PFSK-1 (cell line): ENCODE data around the gene LYSMD2.

Experiments used
- FOXP2 ChIP-seq: optimal IDR thresholded peaks from 2 replicates; pipeline ENCODE3; 2011; ENCODE audit warnings: borderline replicate concordance, control low read depth, inconsistent platforms; ENCODE audit not compliant: insufficient read depth; ENCODE audit errors: extremely low read length, extremely low read depth
- POLR2AphosphoS5 ChIP-seq: IDR thresholded peaks from 2 replicates; pipeline ENCODE4 v1.6.1; 2012; ENCODE audit warnings: low read depth, mild to moderate bottlenecking, control low read depth, low read length, moderate library complexity
- REST ChIP-seq, 2 experiments: IDR thresholded peaks; 2 replicates each; pipeline versions ENCODE4 v1.6.1 to v1.8.0; 2011 to 2012; ENCODE audit warnings: low read depth in 2 of 2, low read length in 2 of 2, control low read depth in 1 of 2, inconsistent platforms in 1 of 2, mild to moderate bottlenecking in 1 of 2, moderate library complexity in 1 of 2; ENCODE audit not compliant: insufficient read depth in 1 of 2
- SIN3A ChIP-seq: IDR thresholded peaks from 2 replicates; pipeline ENCODE4 v1.6.1; 2012; ENCODE audit warnings: mild to moderate bottlenecking, low read length, moderate library complexity, borderline replicate concordance; ENCODE audit not compliant: insufficient read depth
- TAF1 ChIP-seq: IDR thresholded peaks from 2 replicates; pipeline ENCODE4 v1.6.1; 2012; ENCODE audit warnings: low read length, control low read depth, borderline replicate concordance; ENCODE audit not compliant: insufficient read depth

Gene LYSMD2

DNA sequence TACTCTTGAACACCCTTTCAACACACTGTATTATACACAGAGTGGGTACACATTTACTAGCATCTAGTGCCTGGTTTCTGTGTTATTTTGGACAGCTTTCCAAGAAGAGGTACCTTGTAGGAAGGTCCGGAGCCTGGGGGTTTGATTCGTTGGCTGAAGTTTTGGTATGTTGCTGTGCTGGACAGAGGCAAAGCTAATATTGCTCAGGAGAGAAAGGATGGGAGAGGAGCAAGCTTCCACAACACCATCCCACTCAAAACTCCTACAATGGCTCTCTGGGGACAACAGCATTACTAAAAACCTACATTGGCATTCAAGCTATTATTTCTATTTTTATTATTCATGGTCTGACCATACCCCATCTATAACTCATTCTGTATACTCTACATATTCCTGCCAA is 1.1 kb upstream of the LYSMD2 start:
- no peak for TF ChIP-seq POLR2AphosphoS5
- no peak for TF ChIP-seq SIN3A
- no peak for TF ChIP-seq FOXP2
- TF ChIP-seq REST (IDR thresholded peaks at IDR 0.05; ENCODE audit: insufficient read depth in 1 of 2, low read depth in 2 of 2, low read length in 2 of 2): peak; percentile 64 to 89; a peak in 3 of 4 replicates
- no peak for TF ChIP-seq TAF1

GRCh38 chr15:51736751-51737521 is 519 bp downstream of the LYSMD2 start:
- TF ChIP-seq FOXP2 (peak; percentile 57), TAF1 (0 out of 2 replicates have a peak, but pooled peaks have one; percentile 25), POLR2AphosphoS5 (no peak; the same call in 1 of the 2 replicates)

DNA sequence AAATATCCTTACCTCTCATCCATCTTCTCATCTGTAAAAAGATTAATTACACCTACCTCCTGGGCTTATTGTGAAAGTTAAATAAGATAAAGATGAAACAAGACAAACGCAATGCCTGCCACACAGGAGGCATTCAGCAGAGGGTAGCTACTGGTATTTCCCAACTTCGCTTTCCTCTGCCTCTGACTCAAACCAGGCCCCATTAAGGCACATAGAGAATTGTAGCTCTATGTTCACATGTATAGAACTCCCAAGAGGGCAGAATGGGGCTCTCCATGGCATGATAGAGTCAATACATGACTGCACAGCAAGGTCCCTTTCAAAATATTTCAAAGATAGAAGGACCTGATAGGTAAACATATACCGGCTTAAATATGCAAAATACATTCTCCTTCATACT is 1.4 kb downstream of the LYSMD2 start:
- no peak for TF ChIP-seq POLR2AphosphoS5
- TF ChIP-seq REST (IDR thresholded peaks at IDR 0.05; ENCODE audit: insufficient read depth in 1 of 2, low read depth in 2 of 2, low read length in 2 of 2): no peak
- no peak for TF ChIP-seq SIN3A
- no peak for TF ChIP-seq FOXP2
- no peak for TF ChIP-seq TAF1

DNA sequence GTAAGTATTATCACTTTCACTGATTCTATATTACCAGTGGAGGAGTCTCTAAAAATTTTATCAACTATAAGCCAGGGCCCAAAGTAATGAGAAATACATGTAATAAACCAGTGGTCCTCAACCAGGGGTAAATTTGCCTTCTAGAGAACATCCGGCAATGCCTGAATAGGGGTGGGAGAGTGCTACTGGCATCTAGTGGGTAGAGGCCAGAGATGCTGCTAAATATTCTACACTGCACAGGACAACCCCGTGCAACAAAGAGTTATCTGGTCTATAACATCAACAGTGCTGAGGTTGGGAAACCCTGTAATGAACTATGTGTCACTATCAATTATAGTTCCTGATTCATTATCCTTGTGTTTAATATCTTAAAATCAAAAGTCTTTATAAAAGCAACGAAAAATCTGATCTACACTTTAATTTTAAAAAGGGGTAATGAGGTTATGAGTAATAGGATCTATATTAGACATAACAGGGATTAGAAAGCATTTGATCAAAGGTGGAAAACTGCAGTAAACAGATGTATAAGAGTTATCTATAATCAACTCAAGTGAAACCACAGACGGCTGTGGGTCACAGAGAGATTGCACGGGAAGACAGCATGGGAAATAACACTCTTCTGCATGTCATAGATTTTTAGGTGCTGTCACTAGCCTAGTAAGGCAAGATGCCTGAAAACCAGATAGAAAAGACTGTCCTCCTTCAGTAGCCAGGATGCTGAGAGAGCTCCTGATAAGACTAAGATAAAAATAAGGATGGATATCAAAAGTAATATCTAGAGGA is 2.0 kb downstream of the LYSMD2 start:
- TF ChIP-seq SIN3A (no peak), FOXP2 (no peak), TAF1 (no peak), REST (IDR thresholded peaks at IDR 0.05; ENCODE audit: insufficient read depth in 1 of 2, low read depth in 2 of 2, low read length in 2 of 2) (no peak), POLR2AphosphoS5 (no peak)

- no peak for TF ChIP-seq FOXP2
- TF ChIP-seq REST (IDR thresholded peaks at IDR 0.05; ENCODE audit: insufficient read depth in 1 of 2, low read depth in 2 of 2, low read length in 2 of 2): no peak
- TF ChIP-seq TAF1: no peak
These were observed 4.8 kb downstream of the LYSMD2 start for GRCh38 chr15:51732646-51733045.
